ACHN (cell line): ENCODE data around the gene IDH3B.
"Not testable (repeated sequence)": the region's sequence is repeated elsewhere in the genome, so short reads cannot be mapped to it uniquely, and the experiment has no call there.

ENCODE experiments used
- DNase-seq: peaks from one replicate; pipeline ENCODE4 v3.0.0-alpha.2; 2015
- in situ Hi-C: cut with HindIII; loops from 2 replicates; pipeline ENCODE4 v1.10.0; 2017; ENCODE audit warnings: low sequenced_read_pairs, low pct_ligation_motif_present, low pct_unique_long_range_greater_than_20kb

Gene IDH3B

DNA sequence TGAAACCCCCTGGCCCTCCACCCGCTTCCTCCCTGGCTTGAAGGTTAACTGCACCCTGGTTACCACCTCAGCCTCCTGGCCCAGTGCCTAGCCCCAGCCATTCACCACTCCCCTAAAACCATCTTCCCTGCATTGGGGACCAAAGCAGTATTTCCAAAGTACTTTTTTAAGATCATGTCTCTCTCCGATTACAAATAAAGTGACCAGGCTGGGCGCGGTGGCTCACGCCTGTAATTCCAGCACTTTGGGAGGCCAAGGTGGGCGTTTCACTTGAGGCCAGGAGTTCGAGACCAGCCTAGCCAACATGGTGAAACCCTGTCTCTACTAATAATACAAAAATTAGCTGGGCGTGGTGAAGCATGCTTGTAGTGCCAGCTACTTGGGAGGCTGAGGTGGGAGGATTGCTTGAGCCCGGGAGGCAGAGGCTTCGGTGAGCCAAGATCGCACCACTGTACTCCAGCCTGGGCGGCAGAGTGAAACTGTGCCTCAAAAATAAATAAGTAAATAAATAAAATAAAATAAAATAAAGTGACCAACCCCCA, 32.0 kb upstream of the IDH3B start:
- DNase-seq, in situ Hi-C loops: not testable (repeated sequence)

DNA sequence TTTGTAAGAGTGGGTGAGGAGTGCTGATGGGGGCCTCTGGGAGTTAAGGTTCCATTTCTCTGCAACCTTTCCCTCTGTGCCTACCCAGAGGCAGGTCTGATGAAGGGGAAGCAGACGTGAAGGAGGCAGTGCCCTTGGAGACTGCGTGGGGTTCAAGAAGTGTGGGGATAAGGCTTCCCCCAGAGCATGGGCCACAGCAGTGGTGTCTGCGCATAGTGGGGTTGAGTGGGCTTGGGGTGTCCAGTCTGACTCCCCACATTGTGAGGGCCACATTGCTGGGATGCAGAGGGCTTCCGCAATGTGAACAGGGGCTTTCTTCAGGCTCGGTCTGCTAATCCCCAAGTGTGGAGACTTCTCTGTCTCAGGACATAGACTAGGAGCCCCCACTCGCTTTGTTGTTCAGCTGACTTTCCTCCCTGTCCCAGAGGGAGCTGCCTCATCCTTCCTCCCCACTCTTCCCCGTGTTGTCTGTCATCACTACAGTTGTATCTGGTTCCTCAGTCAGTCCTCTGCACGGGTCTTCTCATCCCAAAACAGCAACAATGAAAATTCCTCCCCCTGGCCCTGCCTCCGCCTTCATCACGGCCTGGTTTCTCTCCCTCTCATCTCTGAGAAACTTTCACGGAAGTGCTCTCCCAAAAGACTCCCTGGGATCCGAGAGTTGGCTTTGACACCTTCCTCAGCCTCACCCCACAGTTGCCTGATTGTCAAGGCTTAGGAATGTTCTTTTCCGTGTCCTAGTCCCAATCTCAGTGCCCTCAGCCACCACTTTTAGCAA, 31.4 kb upstream of the IDH3B start:
- in situ Hi-C loops, result no loop called here
- no peak for DNase-seq

DNA sequence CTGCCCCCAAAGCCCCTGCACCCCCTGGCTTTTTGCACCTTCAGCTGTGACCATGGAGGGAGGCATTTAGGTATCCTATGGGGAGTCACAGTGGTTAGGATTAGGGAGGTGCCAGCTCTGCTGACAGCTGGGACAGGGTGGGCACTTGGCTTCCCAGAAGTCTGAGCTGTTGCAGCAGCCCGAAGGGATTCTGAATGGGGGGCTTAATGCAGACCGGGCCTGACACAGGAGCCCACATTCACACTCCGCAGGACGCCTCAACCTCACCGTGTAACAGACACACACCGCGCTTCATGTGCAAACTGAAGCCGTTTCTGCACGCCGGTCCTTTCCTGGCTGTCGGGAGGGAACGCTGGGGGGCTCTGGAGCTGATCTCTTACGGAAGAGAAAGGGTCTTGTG, 30.5 kb upstream of the IDH3B start:
- in situ Hi-C loops, result no loop called here
- no peak for DNase-seq

DNA sequence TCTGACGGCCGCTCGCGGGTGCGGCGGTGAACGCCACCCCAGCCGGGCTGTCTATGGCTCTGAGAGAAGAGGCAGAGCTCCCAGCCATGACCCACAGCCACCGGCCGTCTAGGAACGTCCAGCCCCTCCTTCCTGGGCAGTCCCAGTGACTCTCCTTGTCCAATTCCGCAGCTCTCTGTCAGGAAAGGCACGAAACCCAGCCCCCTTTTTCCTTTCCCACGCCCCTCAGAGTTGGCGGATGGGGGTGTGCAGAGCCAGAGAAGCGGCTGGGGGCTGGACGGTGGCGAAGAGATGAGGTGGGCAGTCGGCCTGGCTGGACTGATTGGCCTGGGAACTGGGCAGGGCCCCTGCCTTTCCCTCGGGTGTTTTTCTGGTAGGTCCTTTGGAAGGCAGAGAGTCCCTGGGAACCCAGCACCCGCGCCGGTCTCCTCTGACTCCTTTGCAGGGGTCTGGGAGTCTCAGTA, 30.0 kb upstream of the IDH3B start:
- DNase-seq, result no peak
- in situ Hi-C loops, result no loop called here

DNA sequence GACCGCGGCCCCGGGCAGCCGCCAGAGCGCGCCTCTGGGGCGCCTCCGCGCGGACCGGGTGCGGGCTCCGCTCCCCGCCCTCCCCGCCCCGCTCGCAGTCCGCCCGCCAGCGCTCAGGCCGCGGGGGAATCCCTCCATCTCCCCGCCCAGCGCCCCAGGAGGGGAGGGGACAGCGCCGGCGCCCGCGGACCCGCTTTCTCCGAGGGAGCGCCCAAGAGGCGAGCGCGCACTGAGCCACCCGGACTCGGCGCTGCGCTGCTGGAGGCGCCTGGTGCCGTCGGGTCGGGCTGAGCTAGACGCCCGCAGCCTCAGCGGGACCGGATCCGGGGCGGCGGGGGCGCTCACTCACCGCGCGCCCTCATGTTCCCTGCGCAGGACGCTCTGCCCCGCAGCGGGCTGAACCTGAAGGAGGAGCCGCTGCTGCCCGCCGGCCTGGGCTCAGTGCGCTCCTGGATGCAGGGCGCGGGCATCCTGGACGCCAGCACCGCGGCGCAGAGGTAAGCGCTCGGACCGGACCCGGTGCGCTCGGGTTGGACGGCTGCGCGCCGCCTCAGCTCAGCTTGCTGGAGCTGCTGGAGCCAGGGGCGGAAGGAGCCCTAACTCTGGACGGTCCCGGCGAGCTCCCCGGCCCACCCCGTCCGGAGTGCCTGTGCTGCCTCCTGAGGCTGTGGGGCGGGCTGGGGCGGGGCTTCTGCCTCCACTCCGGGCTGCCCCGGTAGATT, 29.4 kb upstream of the IDH3B start:
- in situ Hi-C loops, result no loop called here
- peak; percentile 20 for DNase-seq

DNA sequence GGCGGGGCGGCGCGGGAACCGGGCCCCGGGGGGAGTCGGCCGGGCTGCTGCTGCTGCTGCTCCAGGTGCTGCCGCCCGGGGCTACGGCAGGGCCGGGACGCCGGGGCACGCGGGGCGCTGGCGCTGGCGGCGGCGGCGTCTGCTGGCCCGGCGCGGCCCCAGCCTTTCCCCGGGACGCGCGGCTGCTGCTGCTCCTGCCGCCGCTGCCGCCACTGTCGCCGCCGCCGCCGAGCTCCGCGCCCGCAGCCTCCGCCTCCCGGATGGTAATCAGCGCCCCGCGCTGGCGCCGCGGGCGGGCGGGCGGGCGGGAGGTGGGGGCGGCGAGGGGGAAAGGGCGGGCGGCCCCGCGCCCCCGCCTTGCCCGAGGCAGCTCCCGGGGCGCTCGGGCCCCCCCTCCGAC, 28.9 kb upstream of the IDH3B start:
- DNase-seq, result no peak
- in situ Hi-C loops, result no loop called here

DNA sequence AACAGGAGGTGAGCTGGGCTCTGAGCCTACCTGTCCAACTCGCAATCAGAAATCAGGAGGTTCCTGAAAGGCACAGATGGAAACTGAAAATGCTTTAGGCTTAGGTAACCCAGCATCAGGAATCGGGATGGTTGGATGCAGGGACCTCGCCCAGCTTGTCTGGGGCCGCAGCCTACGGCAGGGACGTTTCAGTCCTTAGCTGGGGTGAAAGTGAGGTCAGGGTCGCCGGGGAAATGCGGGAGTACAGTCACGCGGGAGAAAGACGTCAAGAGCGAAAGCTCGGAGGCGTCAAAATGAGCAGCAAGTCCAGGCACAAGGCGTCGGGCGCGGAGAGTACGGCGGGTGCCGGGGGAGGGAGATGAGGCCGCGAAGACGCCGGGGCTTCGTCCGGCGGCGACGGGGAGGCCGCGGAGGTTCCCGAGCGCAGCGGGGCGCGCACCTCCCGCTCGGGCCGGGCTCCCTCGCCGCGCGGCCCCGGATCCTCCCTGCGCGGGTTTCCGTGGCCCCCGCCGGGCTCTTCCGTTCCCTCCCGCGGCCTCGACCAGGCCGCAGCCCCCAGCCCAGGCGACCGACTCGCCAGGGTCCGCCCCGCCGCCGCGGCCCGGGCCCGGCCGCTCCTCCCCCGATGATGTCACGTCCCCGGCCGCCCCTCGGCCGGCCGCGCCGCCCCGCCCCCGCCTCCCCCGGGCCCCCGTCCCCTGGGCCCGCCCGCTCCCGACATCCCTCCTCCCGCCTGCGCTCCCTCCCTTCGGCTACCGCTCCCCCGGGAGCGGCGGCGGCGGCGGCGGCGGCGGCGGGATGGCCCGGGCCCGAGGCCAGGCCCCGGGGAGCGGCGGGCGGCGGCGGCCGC, 28.2 kb upstream of the IDH3B start, which contains the start of gene EBF4:
EBF4 (plus strand) TSS at position 745 of the 850 bp plus-strand sequence. CDS start 866 bp downstream, outside the sequence.
- in situ Hi-C loops, result no loop called here
- peak; percentile 31 for DNase-seq

DNA sequence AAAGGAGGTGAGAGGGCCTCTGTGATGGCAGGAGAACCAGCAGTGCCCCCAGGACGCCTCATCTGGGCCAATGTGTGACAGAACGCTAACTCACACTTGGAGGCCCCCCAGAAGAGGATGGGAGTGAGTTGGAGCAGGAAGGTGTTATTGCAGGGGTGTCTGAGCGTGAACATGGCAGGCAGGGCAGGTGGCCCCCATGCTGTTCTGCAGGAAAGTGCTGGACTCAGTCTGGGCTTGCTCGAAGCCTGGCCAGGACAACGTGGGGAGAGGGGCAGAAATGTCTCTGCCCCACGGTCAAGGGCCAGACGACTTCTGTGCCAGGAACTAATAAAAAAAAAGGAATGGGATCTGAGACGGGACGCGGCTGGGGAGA, 27.6 kb upstream of the IDH3B start:
- in situ Hi-C loops, result no loop called here
- DNase-seq, result no peak

DNA sequence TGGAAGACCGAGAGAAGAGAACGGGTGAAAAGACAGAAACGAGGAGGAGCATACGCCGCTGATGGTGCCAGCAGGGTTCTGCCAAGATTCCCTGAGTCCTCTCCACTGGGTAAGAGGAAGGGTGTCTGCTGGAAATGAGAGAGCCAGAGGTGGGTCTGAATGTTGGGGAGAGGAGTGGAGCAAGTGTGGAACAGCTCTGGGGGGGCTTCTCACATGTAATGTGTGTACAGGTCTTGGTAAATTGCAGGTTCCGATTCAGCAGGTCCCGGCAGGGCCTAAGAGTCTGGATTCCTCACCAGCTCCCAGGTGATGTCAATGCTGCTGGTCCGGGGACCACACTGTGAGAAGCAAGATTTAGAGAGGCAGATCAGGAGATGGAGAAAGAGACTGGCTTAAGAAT, 27.1 kb upstream of the IDH3B start:
- in situ Hi-C loops, result no loop called here
- DNase-seq, result no peak

DNA sequence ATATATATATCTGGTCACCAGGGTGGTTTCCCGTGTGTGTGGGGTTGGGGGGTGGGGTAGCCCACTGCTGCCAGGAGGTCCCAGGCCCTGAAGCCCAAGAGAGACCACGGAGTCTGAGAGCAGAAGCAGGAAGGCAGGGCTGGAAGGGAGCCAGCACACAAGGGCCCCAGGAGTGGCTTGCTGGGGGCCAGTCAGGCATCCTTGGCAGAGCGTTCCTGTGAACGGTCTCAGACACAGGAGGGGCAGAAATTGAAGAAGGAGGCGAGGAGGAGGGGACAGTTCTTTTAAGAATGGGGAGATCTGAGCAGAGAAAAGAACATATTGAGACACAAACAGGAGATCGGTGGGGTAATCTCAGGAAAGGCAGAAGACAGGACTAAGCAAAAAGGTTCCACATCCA, 26.7 kb upstream of the IDH3B start:
- in situ Hi-C loops, result no loop called here
- no peak for DNase-seq

DNA sequence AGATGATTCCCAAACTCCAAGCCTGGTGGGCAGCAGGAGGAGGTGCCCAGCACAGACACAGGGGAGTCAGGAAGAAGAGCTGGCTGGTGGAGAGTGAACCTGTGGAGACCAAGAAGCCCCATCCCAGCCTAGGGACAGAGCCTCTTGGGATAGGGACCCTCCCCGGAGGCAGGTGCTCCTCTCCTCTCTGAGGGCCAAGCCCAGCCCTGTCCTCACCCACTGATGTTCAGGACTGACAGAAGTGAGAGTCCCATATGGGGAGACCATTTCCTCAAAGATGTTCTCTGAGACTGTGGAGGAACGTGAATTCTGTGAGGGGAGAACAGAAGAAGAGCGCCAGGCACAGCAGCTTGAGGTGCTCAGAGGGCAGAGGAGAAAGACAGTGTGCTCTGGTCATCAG, 26.2 kb upstream of the IDH3B start:
- in situ Hi-C loops, result no loop called here
- DNase-seq, result no peak

DNA sequence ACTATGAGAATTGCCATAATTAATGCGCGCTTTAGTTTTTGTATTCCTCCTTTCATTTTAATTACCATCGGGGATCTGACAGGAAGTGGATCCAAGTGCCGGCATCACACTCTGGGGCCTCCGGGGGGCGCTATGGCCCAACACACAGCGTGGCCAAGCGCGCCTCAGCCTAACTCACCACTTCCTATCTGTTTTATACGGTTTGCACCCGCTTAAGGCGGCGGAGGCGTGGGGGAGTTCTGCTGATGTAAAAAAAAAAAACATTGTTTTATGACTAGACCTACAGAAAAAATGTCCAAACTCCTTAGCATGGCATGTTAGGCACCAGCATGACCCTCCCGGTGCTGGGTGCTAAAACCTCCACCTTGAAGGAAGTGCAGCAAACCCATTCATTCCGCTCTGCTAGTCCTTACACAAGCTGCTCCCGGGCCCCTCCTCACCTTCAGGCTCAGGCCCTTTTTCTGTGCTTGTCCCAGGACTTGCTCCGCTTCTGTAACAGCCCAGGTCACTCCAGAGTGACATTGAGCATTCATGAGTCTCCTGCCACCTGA, 24.1 kb upstream of the IDH3B start:
- in situ Hi-C loops, result no loop called here
- DNase-seq, result peak; percentile 34

DNA sequence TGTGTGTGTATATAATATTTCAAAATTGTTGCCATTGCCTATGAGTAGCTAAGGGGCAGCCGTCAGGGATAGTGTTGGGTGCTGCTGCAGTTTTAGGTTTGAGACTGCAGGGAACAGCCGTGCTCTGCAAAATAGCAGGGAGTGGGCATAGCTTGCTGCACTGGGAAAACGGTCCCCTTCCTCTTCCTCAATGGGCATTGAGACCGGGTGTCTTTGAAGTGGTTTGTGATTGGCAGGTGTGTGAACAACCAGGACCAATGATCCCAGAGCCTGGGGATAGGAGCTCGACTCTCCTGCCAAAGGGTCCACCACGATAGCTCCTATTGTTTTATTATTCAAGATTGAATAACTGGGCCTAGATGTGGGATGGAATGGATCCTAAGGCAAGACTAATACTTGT, 23.5 kb upstream of the IDH3B start:
- DNase-seq, result no peak
- in situ Hi-C loops, result no loop called here

DNA sequence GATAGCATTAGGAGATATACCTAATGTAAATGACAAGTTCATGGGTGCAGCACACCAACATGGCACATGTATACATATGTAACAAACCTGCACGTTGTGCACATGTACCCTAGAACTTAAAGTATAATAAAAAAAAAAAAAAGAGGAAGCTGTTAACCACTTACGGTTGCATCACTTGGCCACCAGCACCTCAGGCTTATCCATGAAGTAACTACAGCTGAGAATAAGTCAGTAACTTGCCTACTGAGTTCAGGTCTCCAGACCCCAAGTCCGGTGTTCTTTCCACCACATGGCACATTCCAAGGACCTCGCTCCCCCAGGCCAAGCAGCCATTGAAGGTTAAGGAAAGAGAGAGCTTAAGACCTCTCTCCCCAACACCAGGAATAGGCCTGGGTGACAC, 20.8 kb upstream of the IDH3B start:
- in situ Hi-C loops, DNase-seq: not testable (repeated sequence)

DNA sequence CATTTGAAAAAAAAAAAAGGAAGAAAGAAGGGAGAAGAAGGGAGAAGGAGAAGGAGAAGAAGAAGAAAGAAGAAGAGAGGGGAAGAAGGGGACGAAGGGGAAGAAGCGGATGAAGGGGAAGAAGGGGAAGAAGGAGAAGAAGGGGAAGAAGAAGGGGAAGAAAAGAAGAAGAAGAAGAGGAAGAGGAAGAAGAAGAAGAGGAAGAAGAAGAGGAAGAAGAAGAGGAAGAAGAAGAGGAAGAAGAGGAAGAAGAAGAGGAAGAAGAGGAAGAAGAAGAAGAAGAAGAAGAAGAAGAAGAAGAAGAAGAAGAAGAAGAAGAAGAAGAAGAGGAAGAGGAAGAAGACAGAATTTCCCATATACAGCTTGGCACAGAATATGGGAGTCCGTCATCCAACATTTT, 18.0 kb upstream of the IDH3B start:
- DNase-seq, in situ Hi-C loops: not testable (repeated sequence)

DNA sequence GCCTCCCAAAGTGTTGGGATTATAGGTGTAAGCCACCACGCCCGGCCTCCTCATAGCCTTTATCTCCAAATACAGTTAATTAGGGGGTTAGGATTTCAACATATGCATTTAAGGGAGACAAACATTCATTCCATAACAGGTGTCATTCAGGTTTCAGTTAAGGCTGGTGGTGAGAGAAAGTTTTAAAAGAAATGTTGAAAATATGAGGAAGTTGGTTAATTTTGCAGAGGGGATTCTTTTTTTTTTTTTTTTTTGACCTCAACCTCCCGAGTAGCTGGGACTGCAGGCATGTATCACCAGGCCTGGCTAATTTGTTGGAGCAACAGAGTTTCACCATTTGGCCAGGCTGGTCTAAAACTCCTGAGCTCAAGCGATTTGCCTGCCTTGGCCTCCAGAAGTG, 16.0 kb upstream of the IDH3B start:
- in situ Hi-C loops, result no loop called here
- no peak for DNase-seq

DNA sequence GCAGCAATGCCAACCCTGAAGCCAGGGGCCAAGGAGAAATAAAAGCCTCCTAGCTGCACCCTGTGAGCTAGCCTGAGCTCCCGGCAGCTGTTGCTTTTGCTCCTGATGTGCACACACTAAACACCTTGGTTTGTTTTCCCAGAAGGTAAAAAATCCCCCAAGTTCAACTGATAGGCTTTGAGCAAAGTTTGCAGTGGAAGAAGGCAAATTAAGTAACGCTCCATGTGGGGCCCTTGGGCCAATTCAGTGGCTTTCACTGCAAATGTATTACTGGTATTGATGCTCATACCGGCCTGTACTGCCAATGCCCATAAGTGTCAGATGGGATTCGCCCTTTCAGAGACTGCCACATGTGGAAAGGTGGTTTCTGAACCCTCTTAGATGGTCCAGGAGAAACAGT, 9.4 kb upstream of the IDH3B start:
- no peak for DNase-seq
- in situ Hi-C loops, result no loop called here

DNA sequence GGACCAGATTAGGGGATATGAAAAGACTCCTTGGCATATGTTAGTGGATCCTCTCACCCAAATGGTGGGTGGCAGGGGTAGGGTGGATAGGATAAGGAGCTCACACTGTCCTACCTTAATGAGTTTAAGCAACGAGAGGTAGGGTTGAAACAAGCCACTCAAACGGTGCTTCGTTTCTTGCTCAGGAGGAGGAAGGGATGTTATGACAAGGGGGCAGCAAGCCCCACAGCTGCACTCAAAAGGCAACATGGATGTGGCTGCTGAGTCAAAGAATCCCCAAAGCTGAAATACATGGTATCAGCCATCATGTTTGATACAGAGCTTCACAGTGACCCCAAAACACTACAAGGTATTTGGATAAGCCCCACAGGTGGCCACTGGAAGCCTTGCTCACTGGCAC, 8.4 kb upstream of the IDH3B start:
- DNase-seq, result no peak
- in situ Hi-C loops, result no loop called here

DNA sequence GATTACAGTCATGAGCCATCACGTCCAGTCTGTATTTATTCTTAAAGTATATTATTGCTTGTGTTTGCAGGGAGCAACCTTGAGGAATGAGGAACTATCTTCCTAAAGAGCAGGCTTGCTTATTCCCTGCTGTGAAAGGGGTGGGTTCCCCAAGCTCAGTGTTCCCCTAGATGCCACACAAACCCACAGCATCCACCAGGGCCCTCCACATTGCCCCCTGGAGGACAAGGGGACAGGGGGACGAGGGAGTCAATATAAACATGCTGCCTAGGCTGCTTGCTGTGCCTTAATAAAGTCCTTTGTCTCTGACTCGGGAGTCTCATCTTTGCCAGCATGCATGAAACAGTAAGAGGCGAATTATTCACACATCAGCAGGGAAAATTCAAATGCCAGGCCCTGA, 8.0 kb upstream of the IDH3B start:
- in situ Hi-C loops, result no loop called here
- no peak for DNase-seq
